GM21529 (cell line): ENCODE data around the gene FNTB.

Source experiments
- ATAC-seq: cut with Tn5 transposase; IDR thresholded peaks from one replicate; pipeline ENCODE4 v1.9.1; 2021; ENCODE audit not compliant: unreplicated experiment

The FNTB gene

GRCh38 chr14:64974563-64974962, 12.1 kb upstream of the FNTB start:
- ATAC-seq, result no peak

- no peak for ATAC-seq
Observed at GRCh38 chr14:64979336-64980074, 7.2 kb upstream of the FNTB start.

GRCh38 chr14:64983439-64984310, 3.0 kb upstream of the FNTB start:
- ATAC-seq, result no peak

GRCh38 chr14:64987438-64987767, 708 bp downstream of the FNTB start:
- no peak for ATAC-seq

- ATAC-seq, result no peak
Observed at GRCh38 chr14:64990296-64990695, 3.6 kb downstream of the FNTB start.

GRCh38 chr14:64990939-64991338, 4.2 kb downstream of the FNTB start:
- ATAC-seq, result no peak

GRCh38 chr14:64992328-64992885, 5.7 kb downstream of the FNTB start:
- ATAC-seq, result no peak

- no peak for ATAC-seq
Observed at GRCh38 chr14:64993266-64993930, 6.7 kb downstream of the FNTB start.

GRCh38 chr14:64994540-64994939, 7.8 kb downstream of the FNTB start:
- no peak for ATAC-seq

GRCh38 chr14:64995291-64995690, 8.6 kb downstream of the FNTB start:
- no peak for ATAC-seq

- peak; percentile 49 for ATAC-seq
Observed at GRCh38 chr14:64997108-64997794, 10.6 kb downstream of the FNTB start.

GRCh38 chr14:64998455-64998931, 11.8 kb downstream of the FNTB start:
- no peak for ATAC-seq

GRCh38 chr14:65000898-65001591, 14.3 kb downstream of the FNTB start:
- ATAC-seq, result no peak

- no peak for ATAC-seq
Observed at GRCh38 chr14:65001723-65002122, 15.0 kb downstream of the FNTB start.

- peak; percentile 12 for ATAC-seq
Observed at GRCh38 chr14:65002586-65003210, 16.0 kb downstream of the FNTB start.

- peak; percentile 76 for ATAC-seq
Observed at GRCh38 chr14:65003394-65003793, 16.7 kb downstream of the FNTB start.

GRCh38 chr14:65006261-65006721, 19.6 kb downstream of the FNTB start:
- no peak for ATAC-seq

GRCh38 chr14:65007202-65007601, 20.5 kb downstream of the FNTB start:
- no peak for ATAC-seq

- ATAC-seq, result no peak
Observed at GRCh38 chr14:65010211-65010931, 23.7 kb downstream of the FNTB start.
